Measurements from ENCODE around the gene ABCC8. TPM values are rescaled to one million over a fixed set of nuclear protein-coding genes. Genes with fewer than 3 reads are reported as not detected.
A peak's percentile ranks its signal among the peaks of the same experiment; 100 is the strongest.

Gene ABCC8
- total RNA-seq, 1 experiment from 2014 or later, result 7.3 TPM

- peaks cover 2% of the 10 kb centered on the region; the same call in 1 of the 2 replicates for H3K27me3 Mint-ChIP-seq (ENCODE audit: low read depth)
- DNase-seq (ENCODE audit: low spot score) (peak; percentile 47), ATAC-seq (peak; percentile 89)
- H3K4me1 Mint-ChIP-seq, result 0 out of 2 replicates have a peak, but pooled peaks cover 2% of the 10 kb centered on the region
- TF ChIP-seq ZNF396 (CRISPR knock-in tag; IDR thresholded peaks at IDR 0.05; ENCODE audit: borderline replicate concordance), result no peak
- ChIA-PET POLR2A (interaction anchor here (0.5 kb wide), 1 partner anchor 221 kb away, joined by 3 read pairs; the partner anchor contains the start of gene MYOD1), CTCF (interaction anchor here (0.6 to 2.0 kb wide), 23 partner anchors 9 to 332 kb away, joined by 3 to 25 read pairs (median 5); partner anchors contain the start of genes KCNJ11 and USH1C)
- no peaks in the 10 kb centered on the region for H3K9me3 Mint-ChIP-seq
- no peak overlapping the region for H3K27ac Mint-ChIP-seq
- no peaks in the 10 kb centered on the region for H3K36me3 Mint-ChIP-seq
- H3K4me3 Mint-ChIP-seq, result no peak overlapping the region
Measured at GRCh38 chr11:17498475-17498874, 21.8 kb upstream of the ABCC8 start.

- Mint-ChIP-seq H3K9me3 (no peaks in the 10 kb centered on the region), H3K4me1 (0 out of 2 replicates have a peak, but pooled peaks cover 2% of the 10 kb centered on the region), H3K27me3 (ENCODE audit: low read depth) (peaks cover 2% of the 10 kb centered on the region; the same call in 1 of the 2 replicates), H3K4me3 (no peak overlapping the region), H3K36me3 (no peaks in the 10 kb centered on the region), H3K27ac (no peak overlapping the region)
- ATAC-seq, result peak; percentile 81
- peak; percentile 30 for DNase-seq (ENCODE audit: low spot score)
- ChIA-PET CTCF (interaction anchor here (0.8 to 2.0 kb wide), 21 partner anchors 9 to 150 kb away, joined by 3 to 25 read pairs (median 5); partner anchors contain the start of genes KCNJ11 and USH1C), POLR2A (no interaction called here)
- TF ChIP-seq CBFB (CRISPR knock-in tag; IDR thresholded peaks at IDR 0.05; ENCODE audit: low read depth), result no peak
- peak; percentile 32; the same call in 1 of the 2 replicates for TF ChIP-seq USF2 (CRISPR knock-in tag; IDR thresholded peaks at IDR 0.05)
- TF ChIP-seq NFYB (CRISPR knock-in tag; conservative IDR thresholded peaks at IDR 0.05; ENCODE audit: low read depth), result peak; percentile 47
Measured at GRCh38 chr11:17498058-17498457, 21.4 kb upstream of the ABCC8 start.

- peaks cover 2% of the 10 kb centered on the region; the same call in 1 of the 2 replicates for H3K27me3 Mint-ChIP-seq (ENCODE audit: low read depth)
- POLR2A ChIA-PET, result no interaction called here
- TF ChIP-seq SP1 (CRISPR knock-in tag; conservative IDR thresholded peaks at IDR 0.05) (no peak), NR3C1 (CRISPR knock-in tag; conservative IDR thresholded peaks at IDR 0.05; ENCODE audit: low read depth) (no peak), ERG (CRISPR knock-in tag; IDR thresholded peaks at IDR 0.05) (no peak), GRHL2 (CRISPR knock-in tag; IDR thresholded peaks at IDR 0.05; ENCODE audit: insufficient replicate concordance, severe bottlenecking) (no peak), KAT7 (CRISPR knock-in tag; IDR thresholded peaks at IDR 0.05; ENCODE audit: borderline replicate concordance) (no peak), ZNF317 (CRISPR knock-in tag; IDR thresholded peaks at IDR 0.05; ENCODE audit: borderline replicate concordance, low read depth) (no peak), ELF4 (CRISPR knock-in tag; IDR thresholded peaks at IDR 0.05; ENCODE audit: low read depth) (no peak), GABPB1 (CRISPR knock-in tag; IDR thresholded peaks at IDR 0.05) (no peak), ZBTB21 (CRISPR knock-in tag; IDR thresholded peaks at IDR 0.05; ENCODE audit: borderline replicate concordance) (no peak), E2F1 (CRISPR knock-in tag; IDR thresholded peaks at IDR 0.05) (no peak), TP53 (CRISPR knock-in tag; IDR thresholded peaks at IDR 0.05) (no peak)
Measured at GRCh38 chr11:17496406-17496805, 19.8 kb upstream of the ABCC8 start.

GRCh38 chr11:17494019-17494418, 17.4 kb upstream of the ABCC8 start:
- DNase-seq (ENCODE audit: low spot score) (no peak), ATAC-seq (no peak)
- Mint-ChIP-seq H3K9me3 (no peaks in the 10 kb centered on the region), H3K27me3 (ENCODE audit: low read depth) (no peaks in the 10 kb centered on the region), H3K27ac (no peak overlapping the region), H3K4me3 (no peak overlapping the region), H3K36me3 (no peaks in the 10 kb centered on the region), H3K4me1 (0 out of 2 replicates have a peak, but pooled peaks cover 2% of the 10 kb centered on the region)
- ChIA-PET CTCF (interaction anchor here (0.7 to 4.5 kb wide), 8 partner anchors 11 to 272 kb away, joined by 3 to 22 read pairs (median 4); partner anchors contain the start of gene KCNJ11), POLR2A (no interaction called here)
- no peak for TF ChIP-seq GABPB1 (CRISPR knock-in tag; IDR thresholded peaks at IDR 0.05)
- no peak for TF ChIP-seq AR (CRISPR knock-in tag; IDR thresholded peaks at IDR 0.05)
- TF ChIP-seq CBFB (CRISPR knock-in tag; IDR thresholded peaks at IDR 0.05; ENCODE audit: low read depth), result no peak
- no peak for TF ChIP-seq GTF2I (CRISPR knock-in tag; conservative IDR thresholded peaks at IDR 0.05)
- no peak for TF ChIP-seq NR1H2 (CRISPR knock-in tag; IDR thresholded peaks at IDR 0.05)
- TF ChIP-seq RORB (CRISPR knock-in tag; IDR thresholded peaks at IDR 0.05), result no peak
- TF ChIP-seq MLX (CRISPR knock-in tag; IDR thresholded peaks at IDR 0.05), result no peak
- TF ChIP-seq GRHL2 (CRISPR knock-in tag; IDR thresholded peaks at IDR 0.05; ENCODE audit: insufficient replicate concordance, severe bottlenecking), result no peak

More at GRCh38 chr11:17496406-17496805, 19.8 kb upstream of the ABCC8 start:
- H3K4me1 Mint-ChIP-seq, result 0 out of 2 replicates have a peak, but pooled peaks cover 2% of the 10 kb centered on the region
- H3K9me3 Mint-ChIP-seq, result no peaks in the 10 kb centered on the region
- H3K27ac Mint-ChIP-seq, result no peak overlapping the region
- H3K36me3 Mint-ChIP-seq, result no peaks in the 10 kb centered on the region
- CTCF ChIA-PET, result interaction anchor here (0.9 to 4.5 kb wide), 5 partner anchors 11 to 112 kb away, joined by 3 to 22 read pairs (median 5); partner anchors contain the start of gene KCNJ11
- DNase-seq (ENCODE audit: low spot score) (no peak), ATAC-seq (no peak)
- no peak overlapping the region for H3K4me3 Mint-ChIP-seq

Data from WTC11 (cell line).